ENCODE results near the gene ADD1.

The ADD1 gene

DNA sequence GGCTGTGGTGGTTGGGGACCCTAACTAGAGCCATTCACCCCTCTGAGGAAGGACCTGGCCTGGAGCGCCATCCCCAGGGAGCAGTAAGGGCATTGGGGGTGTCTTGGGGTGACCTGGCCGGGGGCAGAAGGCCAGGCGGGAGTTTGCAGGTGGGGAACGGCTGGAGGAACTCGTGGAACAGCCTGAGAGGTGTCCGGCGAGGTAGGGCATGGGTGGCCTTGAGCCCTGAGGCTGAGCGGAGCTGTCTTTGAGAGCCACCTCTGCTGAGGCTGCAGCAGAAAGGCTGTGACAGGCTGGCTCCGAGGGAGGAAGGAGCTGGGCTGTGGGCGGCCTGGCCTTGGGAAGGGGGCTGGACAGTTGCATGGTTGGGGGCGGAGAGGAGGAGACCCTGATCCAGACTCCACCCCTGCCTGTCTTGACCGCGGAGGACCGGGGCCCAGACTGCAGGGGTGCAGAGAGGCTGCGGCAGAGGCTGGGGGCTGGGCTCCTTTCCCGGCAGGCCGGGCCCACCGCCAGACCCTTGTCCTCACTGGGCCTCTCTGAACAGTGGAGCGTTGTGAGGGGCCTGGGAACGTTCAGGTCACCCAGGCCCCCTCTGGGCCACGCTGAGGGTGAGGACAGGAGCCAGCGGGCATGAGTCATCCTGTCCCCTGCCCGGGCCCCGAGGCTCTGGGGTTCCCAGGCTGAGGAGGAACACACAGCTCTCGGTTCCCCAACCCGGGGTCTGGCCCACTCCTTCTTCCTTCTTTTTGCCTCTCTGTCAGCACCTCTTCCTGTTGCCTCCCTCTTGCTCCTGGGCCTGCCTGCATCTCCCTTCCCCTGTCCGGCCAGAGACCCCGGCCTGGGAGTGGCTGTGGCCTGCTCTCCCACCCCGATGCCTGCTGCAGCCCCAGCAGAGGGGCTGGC lies 42.7 kb upstream of the ADD1 start:
- Histone ChIP-seq H3K4me3 (ENCODE audit: low read length) (no peak overlapping the region), H3F3A (ENCODE audit: control insufficient read depth, insufficient read depth) (no peaks in the 10 kb centered on the region), H3K9me2 (replicated peaks; ENCODE audit: control insufficient read depth, low read length) (no peaks in the 10 kb centered on the region), H3K4me1 (ENCODE audit: control insufficient read depth, low read length) (peaks cover 42% of the 10 kb centered on the region), H4K20me1 (ENCODE audit: control insufficient read depth, insufficient read depth, low read depth, low read length) (no peaks in the 10 kb centered on the region; the same call in 1 of the 2 replicates), H3K36me3 (ENCODE audit: control insufficient read depth, low read length) (no peaks in the 10 kb centered on the region), H3K9me3 (ENCODE audit: control insufficient read depth, insufficient read depth, low read length) (no peaks in the 10 kb centered on the region), H3K4me2 (ENCODE audit: low read length) (no peak overlapping the region), H3K79me2 (ENCODE audit: control insufficient read depth, low read length) (no peaks in the 10 kb centered on the region), H3K27ac (ENCODE audit: low read depth, low read length) (no peak overlapping the region), H3K27me3 (ENCODE audit: control insufficient read depth, low read length) (peaks cover 34% of the 10 kb centered on the region)
- TF ChIP-seq, protein P1, sequence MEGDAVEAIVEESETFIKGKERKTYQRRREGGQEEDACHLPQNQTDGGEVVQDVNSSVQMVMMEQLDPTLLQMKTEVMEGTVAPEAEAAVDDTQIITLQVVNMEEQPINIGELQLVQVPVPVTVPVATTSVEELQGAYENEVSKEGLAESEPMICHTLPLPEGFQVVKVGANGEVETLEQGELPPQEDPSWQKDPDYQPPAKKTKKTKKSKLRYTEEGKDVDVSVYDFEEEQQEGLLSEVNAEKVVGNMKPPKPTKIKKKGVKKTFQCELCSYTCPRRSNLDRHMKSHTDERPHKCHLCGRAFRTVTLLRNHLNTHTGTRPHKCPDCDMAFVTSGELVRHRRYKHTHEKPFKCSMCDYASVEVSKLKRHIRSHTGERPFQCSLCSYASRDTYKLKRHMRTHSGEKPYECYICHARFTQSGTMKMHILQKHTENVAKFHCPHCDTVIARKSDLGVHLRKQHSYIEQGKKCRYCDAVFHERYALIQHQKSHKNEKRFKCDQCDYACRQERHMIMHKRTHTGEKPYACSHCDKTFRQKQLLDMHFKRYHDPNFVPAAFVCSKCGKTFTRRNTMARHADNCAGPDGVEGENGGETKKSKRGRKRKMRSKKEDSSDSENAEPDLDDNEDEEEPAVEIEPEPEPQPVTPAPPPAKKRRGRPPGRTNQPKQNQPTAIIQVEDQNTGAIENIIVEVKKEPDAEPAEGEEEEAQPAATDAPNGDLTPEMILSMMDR (IDR thresholded peaks at IDR 0.05; ENCODE audit: low read depth, low read length, poor library complexity, severe bottlenecking) = no peak
- no peak for TF ChIP-seq EZH2phosphoT487 (IDR thresholded peaks at IDR 0.05; ENCODE audit: borderline replicate concordance, low read length)

DNA sequence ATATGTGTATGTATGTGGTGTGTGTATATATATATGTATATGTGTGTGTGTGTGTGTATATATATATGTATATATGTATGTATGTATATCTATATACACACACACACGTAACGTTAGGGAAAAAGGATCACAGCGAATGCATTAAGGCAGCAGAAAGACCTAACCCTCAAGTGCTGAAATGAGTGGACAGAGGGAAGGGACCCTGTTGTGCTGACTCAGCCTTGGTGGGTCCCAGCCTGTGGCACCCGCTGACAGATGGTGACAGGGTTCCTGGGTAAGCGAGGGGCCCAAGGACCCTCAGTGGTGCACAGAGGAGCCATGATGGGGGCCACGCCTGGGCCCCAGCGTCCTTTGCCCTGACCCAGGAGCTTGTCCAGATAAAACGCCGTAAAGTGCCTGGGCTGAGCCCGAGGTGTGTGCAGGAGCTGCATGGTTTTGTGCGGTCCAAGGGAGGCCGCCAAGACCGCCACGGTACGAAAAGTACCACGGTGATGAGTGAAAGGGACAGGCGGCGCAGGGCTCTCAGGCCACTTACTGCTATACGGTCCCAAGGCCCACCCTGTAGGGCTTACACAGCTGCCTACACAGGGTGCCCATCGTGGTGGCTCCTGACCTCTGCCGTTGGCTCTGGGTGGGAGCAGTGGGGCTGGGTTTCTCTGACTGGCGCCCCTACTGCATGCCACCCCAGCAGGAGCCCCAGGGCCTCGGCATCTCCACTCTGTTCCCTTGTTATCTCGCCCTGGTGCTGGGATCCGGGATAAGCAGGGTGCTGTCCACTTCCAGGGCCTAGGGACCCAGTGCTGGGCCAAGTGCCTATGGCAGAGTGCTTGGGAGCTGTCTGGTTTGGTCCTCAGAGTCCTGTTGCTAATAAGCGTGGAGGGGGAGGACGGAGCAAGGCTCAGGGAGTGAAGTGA lies 40.8 kb upstream of the ADD1 start:
- H3K4me2 ChIP-seq (ENCODE audit: low read length) = no peak overlapping the region
- no peak overlapping the region for H3K4me3 ChIP-seq (ENCODE audit: low read length)
- H3K27me3 ChIP-seq (ENCODE audit: control insufficient read depth, low read length) = peaks cover 19% of the 10 kb centered on the region
- peaks cover 54% of the 10 kb centered on the region for H3K4me1 ChIP-seq (ENCODE audit: control insufficient read depth, low read length)
- no peaks in the 10 kb centered on the region for H3K9me3 ChIP-seq (ENCODE audit: control insufficient read depth, insufficient read depth, low read length)
- no peaks in the 10 kb centered on the region for H3F3A ChIP-seq (ENCODE audit: control insufficient read depth, insufficient read depth)
- no peaks in the 10 kb centered on the region; the same call in 1 of the 2 replicates for H4K20me1 ChIP-seq (ENCODE audit: control insufficient read depth, insufficient read depth, low read depth, low read length)
- H3K9me2 ChIP-seq (replicated peaks; ENCODE audit: control insufficient read depth, low read length) = no peaks in the 10 kb centered on the region
- H3K27ac ChIP-seq (ENCODE audit: low read depth, low read length) = no peak overlapping the region
- no peaks in the 10 kb centered on the region for H3K36me3 ChIP-seq (ENCODE audit: control insufficient read depth, low read length)
- no peaks in the 10 kb centered on the region for H3K79me2 ChIP-seq (ENCODE audit: control insufficient read depth, low read length)
- TF ChIP-seq, protein P1 (IDR thresholded peaks at IDR 0.05; ENCODE audit: low read depth, low read length, poor library complexity, severe bottlenecking) = no peak
- no peak for TF ChIP-seq EZH2phosphoT487 (IDR thresholded peaks at IDR 0.05; ENCODE audit: borderline replicate concordance, low read length)

DNA sequence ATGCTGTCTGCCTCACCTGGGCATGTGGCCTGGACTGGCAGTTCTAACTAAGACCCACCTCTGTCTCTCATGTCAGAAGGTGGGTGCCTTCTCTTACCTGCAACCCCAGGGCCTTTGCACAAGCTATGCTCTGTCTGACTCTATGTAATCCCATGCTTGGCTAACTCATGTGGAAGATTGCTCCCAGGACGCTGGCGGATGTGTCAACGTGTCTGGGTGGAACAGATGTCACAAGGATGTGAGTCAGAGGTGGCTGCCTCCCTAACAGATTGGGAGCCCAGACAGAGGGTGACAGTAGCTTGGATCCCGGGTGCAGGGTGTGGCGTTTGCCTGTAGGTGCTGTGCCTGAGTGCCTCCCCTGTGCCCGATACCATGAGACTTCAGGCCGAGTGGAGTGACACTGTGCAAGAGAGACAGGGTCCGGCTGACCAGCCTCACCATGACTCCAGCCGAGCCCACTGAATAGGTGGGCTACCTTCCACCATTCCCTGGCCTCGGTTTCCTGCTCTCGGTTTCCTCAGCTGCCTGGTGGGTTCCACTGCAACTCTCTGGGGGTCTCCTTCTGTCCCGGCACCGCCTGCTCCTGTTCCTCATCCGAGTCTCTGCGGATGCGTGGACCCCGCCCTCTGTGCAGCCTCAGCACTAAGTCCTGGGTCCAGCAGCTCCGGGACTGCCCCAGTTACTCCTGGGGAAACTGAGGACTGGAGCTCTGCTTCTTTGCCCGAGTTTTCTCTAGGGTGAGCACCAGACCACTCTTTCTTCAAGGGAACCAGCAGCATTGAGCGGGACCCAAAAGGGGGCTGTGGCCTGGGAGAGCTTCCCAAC lies 39.8 kb upstream of the ADD1 start:
- Histone ChIP-seq H3K4me1 (ENCODE audit: control insufficient read depth, low read length) (peaks cover 45% of the 10 kb centered on the region), H3K27me3 (ENCODE audit: control insufficient read depth, low read length) (peaks cover 12% of the 10 kb centered on the region), H4K20me1 (ENCODE audit: control insufficient read depth, insufficient read depth, low read depth, low read length) (no peaks in the 10 kb centered on the region; the same call in 1 of the 2 replicates), H3K9me2 (replicated peaks; ENCODE audit: control insufficient read depth, low read length) (no peaks in the 10 kb centered on the region), H3K9me3 (ENCODE audit: control insufficient read depth, insufficient read depth, low read length) (no peaks in the 10 kb centered on the region), H3K27ac (ENCODE audit: low read depth, low read length) (no peak overlapping the region), H3K36me3 (ENCODE audit: control insufficient read depth, low read length) (no peaks in the 10 kb centered on the region), H3K79me2 (ENCODE audit: control insufficient read depth, low read length) (no peaks in the 10 kb centered on the region), H3K4me3 (ENCODE audit: low read length) (no peak overlapping the region), H3K4me2 (ENCODE audit: low read length) (no peak overlapping the region), H3F3A (ENCODE audit: control insufficient read depth, insufficient read depth) (no peaks in the 10 kb centered on the region)
- TF ChIP-seq EZH2phosphoT487 (IDR thresholded peaks at IDR 0.05; ENCODE audit: borderline replicate concordance, low read length) = no peak
- TF ChIP-seq, protein P1 (IDR thresholded peaks at IDR 0.05; ENCODE audit: low read depth, low read length, poor library complexity, severe bottlenecking) = no peak

Data from DOHH2 (cell line).